Measurements from ENCODE around the gene IGF1R. TPM values are rescaled to one million over a fixed set of nuclear protein-coding genes. Genes with fewer than 3 reads are reported as not detected.

Gene IGF1R
- total and polyA plus RNA-seq, 2 of the 13 experiments (the other 11 are each of a cell fraction or from before 2014, with no cell fraction given): 15.9 to 18.4 TPM

DNA sequence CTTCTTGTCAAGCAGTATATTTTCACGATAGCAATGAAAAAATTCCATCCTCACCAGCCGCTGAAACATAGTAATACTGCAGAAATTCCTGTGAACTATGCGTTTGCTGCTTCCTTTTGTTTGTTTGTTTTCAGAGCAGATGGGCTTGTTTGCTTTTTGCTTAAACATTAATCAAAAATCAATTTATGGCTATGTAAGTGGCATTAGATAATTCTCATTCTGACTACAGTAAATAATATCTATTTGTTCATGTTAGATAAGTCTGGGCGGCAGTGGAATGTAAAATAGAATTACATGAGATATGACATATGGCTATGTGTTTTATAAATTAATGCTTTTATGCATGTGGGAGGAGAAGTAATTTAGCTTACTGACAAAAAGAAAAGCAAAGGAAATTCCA, 195.5 kb downstream of the IGF1R start (continued):
- no peak for TF ChIP-seq TMF1 (CRISPR knock-in tag; IDR thresholded peaks at IDR 0.05; ENCODE audit: low read depth)
- TF ChIP-seq SOX6 (IDR thresholded peaks at IDR 0.05): no peak
- peak; percentile 86 for TF ChIP-seq SOX6 (CRISPR knock-in tag; IDR thresholded peaks at IDR 0.05)
- TF ChIP-seq ASH2L (IDR thresholded peaks at IDR 0.05; ENCODE audit: insufficient read length, low read depth, low read length): peak; percentile 19
- no peak for TF ChIP-seq POLR2AphosphoS2 (IDR thresholded peaks at IDR 0.05; ENCODE audit: low read depth, low read length)
- TF ChIP-seq KAT8 (CRISPR knock-in tag; IDR thresholded peaks at IDR 0.05): peak; percentile 69
- TF ChIP-seq MAX (IDR thresholded peaks at IDR 0.05): peak; percentile 67; the same call in 1 of the 2 replicates
- TF ChIP-seq HNRNPK (IDR thresholded peaks at IDR 0.05; ENCODE audit: low read depth, low read length, poor library complexity, severe bottlenecking): no peak
- TF ChIP-seq REPIN1 (CRISPR knock-in tag; IDR thresholded peaks at IDR 0.05; ENCODE audit: borderline replicate concordance, low read depth): no peak
- TF ChIP-seq ZNF205 (CRISPR knock-in tag; IDR thresholded peaks at IDR 0.05): no peak
- no peak for TF ChIP-seq ZNF17 (CRISPR knock-in tag; IDR thresholded peaks at IDR 0.05)
- no peak for TF ChIP-seq ZNF777 (CRISPR knock-in tag; IDR thresholded peaks at IDR 0.05)
- TF ChIP-seq HHEX (CRISPR knock-in tag; IDR thresholded peaks at IDR 0.05): peak; percentile 99
- TF ChIP-seq ZNF672 (CRISPR knock-in tag; IDR thresholded peaks at IDR 0.05): no peak
- no peak for TF ChIP-seq NAIF1 (CRISPR knock-in tag; IDR thresholded peaks at IDR 0.05; ENCODE audit: borderline replicate concordance)
- TF ChIP-seq ZNF333 (CRISPR knock-in tag; IDR thresholded peaks at IDR 0.05; ENCODE audit: borderline replicate concordance): no peak
- TF ChIP-seq, protein P1, sequence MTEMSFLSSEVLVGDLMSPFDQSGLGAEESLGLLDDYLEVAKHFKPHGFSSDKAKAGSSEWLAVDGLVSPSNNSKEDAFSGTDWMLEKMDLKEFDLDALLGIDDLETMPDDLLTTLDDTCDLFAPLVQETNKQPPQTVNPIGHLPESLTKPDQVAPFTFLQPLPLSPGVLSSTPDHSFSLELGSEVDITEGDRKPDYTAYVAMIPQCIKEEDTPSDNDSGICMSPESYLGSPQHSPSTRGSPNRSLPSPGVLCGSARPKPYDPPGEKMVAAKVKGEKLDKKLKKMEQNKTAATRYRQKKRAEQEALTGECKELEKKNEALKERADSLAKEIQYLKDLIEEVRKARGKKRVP (CRISPR knock-in tag; IDR thresholded peaks at IDR 0.05): peak in 1 of 2 experiments; percentile 75; a peak in 2 of 4 replicates
- no peak for TF ChIP-seq ZNF782 (CRISPR knock-in tag; IDR thresholded peaks at IDR 0.05; ENCODE audit: borderline replicate concordance)
- peak; percentile 47 for TF ChIP-seq ZNF18 (CRISPR knock-in tag; IDR thresholded peaks at IDR 0.05; ENCODE audit: insufficient replicate concordance)
- no peak for TF ChIP-seq ZNF337 (CRISPR knock-in tag; IDR thresholded peaks at IDR 0.05; ENCODE audit: borderline replicate concordance, low read depth)
- no peak for TF ChIP-seq ZBTB44 (CRISPR knock-in tag; IDR thresholded peaks at IDR 0.05)
- no peak for TF ChIP-seq ZNF569 (CRISPR knock-in tag; IDR thresholded peaks at IDR 0.05; ENCODE audit: borderline replicate concordance)
- TF ChIP-seq CCDC6 (CRISPR knock-in tag; IDR thresholded peaks at IDR 0.05): no peak
- no peak for TF ChIP-seq CCAR2 (optimal IDR thresholded peaks at IDR 0.05; ENCODE audit: low read depth, low read length)
- TF ChIP-seq, protein P2, sequence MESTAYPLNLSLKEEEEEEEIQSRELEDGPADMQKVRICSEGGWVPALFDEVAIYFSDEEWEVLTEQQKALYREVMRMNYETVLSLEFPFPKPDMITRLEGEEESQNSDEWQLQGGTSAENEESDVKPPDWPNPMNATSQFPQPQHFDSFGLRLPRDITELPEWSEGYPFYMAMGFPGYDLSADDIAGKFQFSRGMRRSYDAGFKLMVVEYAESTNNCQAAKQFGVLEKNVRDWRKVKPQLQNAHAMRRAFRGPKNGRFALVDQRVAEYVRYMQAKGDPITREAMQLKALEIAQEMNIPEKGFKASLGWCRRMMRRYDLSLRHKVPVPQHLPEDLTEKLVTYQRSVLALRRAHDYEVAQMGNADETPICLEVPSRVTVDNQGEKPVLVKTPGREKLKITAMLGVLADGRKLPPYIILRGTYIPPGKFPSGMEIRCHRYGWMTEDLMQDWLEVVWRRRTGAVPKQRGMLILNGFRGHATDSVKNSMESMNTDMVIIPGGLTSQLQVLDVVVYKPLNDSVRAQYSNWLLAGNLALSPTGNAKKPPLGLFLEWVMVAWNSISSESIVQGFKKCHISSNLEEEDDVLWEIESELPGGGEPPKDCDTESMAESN (CRISPR knock-in tag; conservative IDR thresholded peaks at IDR 0.05): no peak
- peak; percentile 89 for TF ChIP-seq ISL2 (CRISPR knock-in tag; IDR thresholded peaks at IDR 0.05)
- TF ChIP-seq NBN (conservative IDR thresholded peaks at IDR 0.05): no peak
